ENCODE results near the gene TMEM132E. TPM values are rescaled to one million over a fixed set of nuclear protein-coding genes. Genes with fewer than 3 reads are reported as not detected.

TMEM132E gene
- total RNA-seq, 2 donors from 2014 or later: 0.42 to 0.67 TPM

DNA sequence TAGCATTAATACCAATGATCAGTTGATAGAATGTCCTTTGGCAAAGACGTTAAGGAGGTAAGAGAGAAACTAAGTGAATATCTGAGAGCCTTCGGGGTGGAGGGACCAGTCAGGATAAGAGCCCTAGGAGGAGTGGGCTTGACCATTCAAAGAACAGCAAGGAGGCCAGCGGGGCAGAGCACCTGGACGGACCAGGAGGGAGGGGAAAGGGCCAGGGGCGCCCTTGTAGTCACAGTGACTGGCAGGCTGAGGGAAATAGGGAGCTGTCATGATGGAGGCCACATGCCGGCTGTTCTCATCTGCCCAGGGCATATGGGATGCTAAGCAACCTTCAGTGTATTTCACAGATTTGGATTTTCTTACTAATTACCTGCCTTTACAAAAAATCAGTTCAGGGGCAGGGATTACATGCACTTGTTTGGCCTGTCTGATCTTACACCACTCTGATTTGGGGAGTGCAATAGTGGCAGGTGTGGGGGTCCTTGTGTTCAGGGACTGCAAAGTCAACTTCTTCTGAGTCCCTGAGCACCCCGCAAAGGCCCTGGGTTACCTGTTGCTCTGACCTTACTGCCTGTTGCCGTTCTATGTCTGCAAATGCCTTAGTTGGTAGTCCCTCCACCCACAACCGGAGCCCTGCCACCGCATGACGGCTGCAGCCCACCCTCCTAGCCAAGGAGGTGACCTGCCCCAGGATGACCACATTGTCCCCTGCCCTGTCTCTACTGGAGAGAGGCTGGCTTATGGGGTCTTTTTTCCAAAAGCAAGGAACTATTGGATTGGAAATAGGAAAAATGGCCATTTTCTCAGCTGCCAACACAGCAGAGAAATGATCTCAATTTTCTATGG, 10.0 kb downstream of the TMEM132E start:
- DNase-seq (ENCODE audit: low spot score): no peak
- intact Hi-C loops (cut with DNase I): no loop called here

DNA sequence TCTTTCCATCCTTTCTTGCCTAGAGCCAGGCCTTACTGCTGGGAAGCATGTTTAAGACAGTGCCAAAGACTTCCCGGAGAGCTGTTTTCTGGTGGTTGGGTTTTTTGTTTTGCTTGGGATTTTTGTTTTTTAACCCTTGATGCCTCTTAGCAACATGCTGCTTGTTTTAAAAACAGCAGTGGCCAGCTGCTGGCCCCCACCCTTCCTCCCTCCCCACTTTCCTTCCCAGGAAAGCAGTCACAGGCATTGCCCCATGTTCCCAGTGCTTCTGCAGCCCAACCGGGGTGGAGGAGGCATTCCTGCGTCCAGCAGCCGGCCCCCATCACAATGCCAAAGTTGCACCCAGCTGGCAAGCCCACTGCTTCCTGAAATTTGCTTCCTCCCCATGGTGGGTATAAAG, 12.6 kb downstream of the TMEM132E start:
- DNase-seq (ENCODE audit: low spot score): no peak
- intact Hi-C loops (cut with DNase I): no loop called here

DNA sequence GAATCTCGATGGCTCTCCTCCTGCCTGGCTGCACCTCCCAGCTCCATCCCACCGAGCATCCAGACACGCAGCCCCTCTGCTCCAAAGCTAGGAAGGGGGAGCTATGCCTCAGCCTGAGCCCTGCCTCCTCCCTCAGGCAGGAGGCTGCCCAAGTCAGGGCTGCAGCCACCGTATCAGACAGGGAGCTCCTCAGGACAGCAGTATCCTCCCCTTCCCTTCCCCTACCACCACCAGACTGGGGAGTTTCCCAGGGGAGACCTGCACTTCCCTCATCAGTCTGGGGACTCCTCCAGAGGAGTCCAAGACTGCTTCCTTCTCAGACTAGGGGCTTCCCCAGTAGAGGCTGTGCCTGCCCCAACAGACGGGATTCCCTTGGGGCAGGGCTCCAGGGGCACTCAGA, 17.5 kb downstream of the TMEM132E start:
- DNase-seq (ENCODE audit: low spot score): no peak
- intact Hi-C loops (cut with DNase I): no loop called here

DNA sequence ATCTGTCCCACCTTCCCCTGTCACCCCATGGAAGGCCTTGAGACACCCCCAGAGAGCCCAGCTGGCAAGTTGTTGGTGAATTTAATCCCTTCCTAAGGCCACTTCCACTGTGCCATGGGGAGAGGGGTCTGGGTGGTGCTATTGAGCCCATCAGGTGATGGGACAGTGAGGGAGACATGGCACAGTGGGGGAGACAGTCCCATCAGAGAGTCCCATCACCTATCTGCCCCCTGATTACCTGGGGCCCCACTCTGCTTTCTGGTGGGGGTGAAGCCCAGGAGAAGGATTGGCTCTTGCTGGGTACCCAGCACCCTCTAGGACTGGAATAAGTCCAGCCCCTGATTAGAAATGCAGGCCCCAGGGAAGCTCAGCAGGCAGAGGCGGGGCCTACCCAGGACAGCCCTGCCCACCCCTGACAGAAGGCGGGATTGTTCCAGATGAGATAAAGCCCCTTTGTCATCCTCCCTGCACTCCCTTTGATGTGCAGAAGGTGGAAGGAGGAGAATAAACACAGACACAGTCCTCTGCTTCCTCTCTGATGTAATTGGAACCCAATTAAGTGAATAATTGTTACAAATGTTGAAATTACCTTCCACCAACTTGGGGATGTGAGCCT, 18.9 kb downstream of the TMEM132E start:
- intact Hi-C loops (cut with DNase I): loop anchor here in 1 of 2 donors (1.0 kb wide), 1 partner anchor 27 kb away; no protein-coding TSS in a partner anchor
- DNase-seq (ENCODE audit: low spot score): no peak

DNA sequence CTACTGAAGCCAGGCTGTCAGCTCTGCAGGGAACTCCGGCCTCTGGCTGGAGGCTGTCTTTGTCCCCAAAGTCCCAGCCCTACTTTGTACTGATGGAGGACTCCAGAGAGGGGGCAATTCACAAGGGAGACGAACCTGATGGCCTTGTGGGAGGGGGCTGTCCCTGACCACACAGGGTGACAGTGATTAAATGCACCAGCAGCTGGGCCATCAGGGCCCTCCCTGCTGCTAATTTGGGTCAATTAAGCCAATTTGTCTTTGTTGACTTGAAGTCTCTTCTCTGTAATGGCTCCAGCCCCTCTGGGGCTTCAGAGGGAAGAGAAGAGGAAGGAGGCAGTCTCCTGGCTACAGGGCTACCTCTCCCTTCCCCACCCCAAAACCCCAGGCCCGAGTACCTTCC, 22.0 kb downstream of the TMEM132E start:
- DNase-seq (ENCODE audit: low spot score): no peak
- intact Hi-C loops (cut with DNase I): no loop called here

DNA sequence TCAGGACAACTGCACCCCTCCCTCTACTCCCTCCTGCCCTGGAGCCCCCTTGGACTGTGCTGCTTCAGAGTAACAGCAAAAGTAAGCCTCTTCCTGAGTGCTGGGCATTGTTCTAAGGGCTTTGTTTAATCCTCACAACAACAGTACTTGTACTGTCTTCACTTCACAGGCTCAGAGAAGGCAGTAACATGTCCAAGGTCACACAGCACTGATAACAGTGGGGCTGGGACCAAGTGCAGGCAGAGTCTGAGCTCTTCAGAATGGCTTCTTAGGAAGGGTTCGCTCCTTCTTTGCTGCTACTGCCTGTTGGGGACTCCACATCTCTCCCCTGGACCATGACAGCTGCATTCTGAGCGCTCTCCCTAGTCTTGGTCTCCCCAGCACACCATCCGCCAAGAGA, 24.6 kb downstream of the TMEM132E start:
- intact Hi-C loops (cut with DNase I): no loop called here
- no peak for DNase-seq (ENCODE audit: low spot score)

DNA sequence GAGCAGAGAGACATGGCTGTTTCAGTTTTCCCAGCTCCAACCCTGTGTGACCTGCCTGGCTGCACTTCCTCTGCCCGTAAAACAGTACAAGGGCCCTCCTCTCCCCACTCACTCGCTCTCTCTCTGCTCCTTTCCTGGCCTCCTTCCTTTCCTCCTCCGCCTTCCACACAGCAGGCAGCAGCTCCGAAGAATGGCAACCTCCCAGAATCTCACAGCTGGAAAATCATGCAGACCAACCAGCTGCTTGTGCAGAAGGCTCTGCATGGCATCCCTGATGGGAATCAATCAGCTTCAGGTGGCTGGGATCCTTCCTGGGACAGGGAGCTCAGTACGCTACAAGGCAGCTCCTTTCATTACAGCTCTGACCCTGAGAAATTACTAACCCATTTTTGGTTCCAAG, 27.4 kb downstream of the TMEM132E start:
- no peak for DNase-seq (ENCODE audit: low spot score)
- intact Hi-C loops (cut with DNase I): no loop called here

DNA sequence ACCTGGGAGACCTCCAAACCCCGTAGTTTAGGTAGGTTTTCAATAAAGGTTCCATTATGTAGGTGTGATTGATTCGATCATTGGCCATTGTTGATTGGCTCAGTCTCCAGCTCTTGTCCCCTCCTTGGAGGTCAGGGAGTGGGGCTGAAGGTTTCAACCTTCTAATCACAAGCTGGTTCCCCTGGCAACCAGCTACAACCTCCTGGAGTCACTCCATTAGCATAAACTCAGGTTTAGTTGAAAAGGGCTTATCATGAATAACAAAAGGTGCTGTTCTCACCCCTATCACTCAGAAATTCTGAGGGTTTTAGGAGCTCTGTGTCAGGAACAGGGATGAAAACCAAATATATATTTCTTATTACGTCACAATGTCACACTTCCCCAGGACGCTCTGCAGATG, 28.5 kb downstream of the TMEM132E start:
- DNase-seq (ENCODE audit: low spot score): no peak
- intact Hi-C loops (cut with DNase I): no loop called here

DNA sequence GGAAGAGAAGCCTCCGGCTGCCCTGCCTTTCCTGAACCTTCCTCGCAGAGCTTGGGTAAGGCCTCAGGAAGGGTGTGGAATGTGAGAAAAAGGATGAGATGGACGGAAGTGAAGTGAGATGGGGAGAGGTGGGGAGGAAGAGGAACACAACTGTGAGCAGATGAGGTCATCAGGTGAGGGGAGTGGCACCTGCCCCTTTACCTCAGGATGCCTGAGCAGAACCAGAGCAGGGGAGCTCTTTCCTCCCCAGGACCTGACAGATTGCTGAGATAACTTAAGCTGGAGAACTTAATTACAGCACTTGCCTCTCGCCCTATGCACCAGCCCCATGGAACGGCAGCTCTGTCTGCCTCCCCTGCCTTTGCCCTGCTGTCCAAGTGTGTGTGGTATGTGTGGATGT, 29.8 kb downstream of the TMEM132E start:
- intact Hi-C loops (cut with DNase I): no loop called here
- DNase-seq (ENCODE audit: low spot score): no peak

DNA sequence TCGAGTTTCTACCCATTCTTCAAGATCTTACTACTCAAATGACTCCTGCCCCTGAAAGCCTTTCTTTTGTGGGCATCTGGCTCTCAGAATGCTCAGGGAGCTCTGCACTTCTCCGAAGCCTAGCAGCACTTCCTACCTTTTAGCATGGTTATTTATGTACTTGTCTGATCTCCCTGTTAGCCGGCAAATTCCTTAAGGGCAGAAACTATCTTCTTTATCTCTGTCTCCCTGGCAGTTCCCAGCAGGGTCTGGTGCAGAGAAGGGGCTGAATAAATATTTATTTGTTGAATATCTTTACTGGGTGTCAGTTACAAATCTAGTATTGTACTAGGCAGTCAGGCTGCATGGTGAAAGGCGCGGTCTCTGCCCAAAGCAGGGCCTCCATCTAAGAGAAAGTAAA, 30.7 kb downstream of the TMEM132E start:
- intact Hi-C loops (cut with DNase I): no loop called here
- no peak for DNase-seq (ENCODE audit: low spot score)

DNA sequence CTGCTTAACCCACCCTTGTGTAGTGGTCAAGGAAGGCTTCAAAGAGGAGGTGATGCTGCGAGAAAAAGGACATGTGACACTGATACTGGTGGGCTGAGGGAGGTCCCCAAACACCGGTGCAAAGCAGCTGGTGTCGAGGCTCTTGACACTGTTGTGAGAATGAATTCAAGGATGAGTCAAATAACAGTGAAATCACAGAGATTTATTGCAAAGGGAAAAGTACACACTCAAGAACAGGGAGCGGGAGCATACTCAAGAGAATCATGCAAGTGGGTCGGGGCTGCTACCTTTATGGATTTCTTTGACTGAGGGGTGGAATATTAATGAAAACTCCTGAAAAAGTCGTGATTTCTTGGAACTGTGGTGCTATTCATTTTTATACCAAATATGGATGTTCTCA, 31.1 kb downstream of the TMEM132E start:
- intact Hi-C loops (cut with DNase I): no loop called here
- no peak for DNase-seq (ENCODE audit: low spot score)

DNA sequence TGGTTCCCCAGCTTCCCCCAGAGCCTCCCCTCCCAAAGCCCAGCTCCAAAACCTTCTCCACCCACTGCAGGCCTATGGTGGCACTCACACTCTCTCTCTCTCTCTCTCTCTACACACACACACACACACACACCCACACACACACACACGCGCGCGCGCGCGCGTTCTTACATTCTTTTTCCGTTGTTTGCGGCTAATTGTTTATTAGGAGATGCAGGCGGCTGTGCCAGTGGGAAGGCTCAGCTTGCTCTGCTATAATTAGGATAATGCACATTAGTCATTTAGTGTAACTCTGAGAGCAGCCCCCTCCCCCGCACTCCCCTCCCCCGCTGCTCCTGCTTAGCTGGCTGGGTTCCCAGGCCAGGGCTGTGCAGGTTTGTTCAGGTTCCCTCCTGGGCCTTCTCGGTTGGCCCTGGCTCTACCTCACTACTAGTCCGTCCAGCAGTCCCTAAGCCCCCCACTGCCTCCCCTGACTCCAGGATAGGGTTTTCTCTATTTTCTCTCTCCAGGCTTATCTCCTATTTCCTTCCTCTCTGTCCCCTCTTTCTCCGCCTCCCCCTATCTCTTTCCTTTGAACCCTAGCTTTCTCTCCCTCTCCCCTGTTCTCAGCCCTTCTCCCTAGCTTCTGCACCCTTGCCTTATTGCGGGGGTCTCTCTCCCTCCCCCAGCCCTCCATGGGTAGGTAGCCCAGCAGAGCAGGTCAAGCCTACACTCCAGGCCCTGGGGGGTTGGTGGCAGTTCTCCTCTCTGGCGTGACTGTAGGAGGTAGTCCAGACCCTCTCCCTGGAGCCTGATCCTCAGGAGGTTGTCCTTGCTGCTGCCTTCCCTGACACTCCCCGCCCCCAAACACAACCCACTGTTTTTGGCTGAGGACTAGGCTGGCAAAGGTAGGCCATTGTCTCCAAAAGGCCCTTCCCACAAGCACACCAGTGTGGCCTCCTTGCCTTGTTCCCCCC, 34.0 kb downstream of the TMEM132E start:
- DNase-seq (ENCODE audit: low spot score): no peak
- intact Hi-C loops (cut with DNase I): no loop called here

DNA sequence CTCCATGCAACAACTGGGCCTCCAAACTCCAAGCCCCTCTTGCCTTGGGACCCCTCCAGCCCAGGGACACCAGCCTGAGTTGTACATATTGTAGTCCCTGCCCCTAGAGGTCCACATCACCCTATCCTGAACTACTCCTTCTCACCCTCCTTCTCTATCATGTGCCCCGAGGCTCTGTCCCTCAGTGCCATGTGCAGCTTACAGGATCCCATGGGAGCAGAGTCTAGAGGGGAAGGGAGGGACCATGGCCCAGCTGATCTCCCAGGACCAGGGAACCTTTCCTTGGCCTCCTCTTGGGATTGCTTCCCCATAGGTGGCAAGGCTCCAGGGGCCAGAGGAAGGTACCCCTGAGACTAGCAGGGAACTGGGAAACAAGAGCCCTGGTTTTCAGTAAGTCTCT, 35.3 kb downstream of the TMEM132E start:
- DNase-seq (ENCODE audit: low spot score): no peak
- intact Hi-C loops (cut with DNase I): no loop called here

DNA sequence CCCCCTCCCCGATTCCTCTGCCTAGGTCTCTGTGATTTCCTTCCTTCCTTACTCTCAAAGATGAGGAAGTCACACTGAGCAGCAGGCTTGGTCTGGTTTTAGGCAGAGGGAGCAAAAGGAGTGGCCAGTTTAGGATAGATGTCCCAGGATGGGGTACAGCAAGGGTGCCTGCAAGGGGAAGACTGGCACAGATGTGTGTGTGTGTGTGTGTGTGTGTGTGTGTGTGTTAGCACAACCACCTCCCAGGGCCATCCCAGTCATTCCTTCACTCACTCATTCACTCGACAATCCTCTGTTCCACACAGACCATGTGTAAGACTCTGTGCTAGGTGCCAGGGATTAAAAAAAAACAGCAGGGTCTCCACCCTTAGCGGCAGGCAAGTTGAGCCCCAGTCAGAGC, 35.9 kb downstream of the TMEM132E start:
- intact Hi-C loops (cut with DNase I): no loop called here
- no peak for DNase-seq (ENCODE audit: low spot score)

DNA sequence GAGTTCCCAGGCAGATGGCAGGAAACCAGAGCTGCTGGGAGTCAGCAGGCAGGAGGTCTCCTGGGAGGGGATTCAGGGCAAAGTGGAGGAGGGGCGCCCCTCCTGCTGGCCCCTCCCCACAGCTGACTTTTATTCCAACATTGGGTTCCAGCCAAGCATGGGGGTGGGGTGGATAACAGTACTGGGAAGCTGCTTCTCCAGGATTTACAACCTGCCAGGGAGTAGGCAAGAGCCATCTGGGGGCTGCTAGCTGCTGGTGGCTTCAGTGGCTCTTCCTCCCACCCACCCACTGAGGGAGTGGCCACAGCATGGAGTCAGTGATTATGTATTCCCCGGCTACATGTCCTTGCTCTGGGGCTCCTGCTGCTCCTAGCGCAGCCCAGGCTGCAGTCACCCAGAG, 36.8 kb downstream of the TMEM132E start:
- intact Hi-C loops (cut with DNase I): no loop called here
- no peak for DNase-seq (ENCODE audit: low spot score)

DNA sequence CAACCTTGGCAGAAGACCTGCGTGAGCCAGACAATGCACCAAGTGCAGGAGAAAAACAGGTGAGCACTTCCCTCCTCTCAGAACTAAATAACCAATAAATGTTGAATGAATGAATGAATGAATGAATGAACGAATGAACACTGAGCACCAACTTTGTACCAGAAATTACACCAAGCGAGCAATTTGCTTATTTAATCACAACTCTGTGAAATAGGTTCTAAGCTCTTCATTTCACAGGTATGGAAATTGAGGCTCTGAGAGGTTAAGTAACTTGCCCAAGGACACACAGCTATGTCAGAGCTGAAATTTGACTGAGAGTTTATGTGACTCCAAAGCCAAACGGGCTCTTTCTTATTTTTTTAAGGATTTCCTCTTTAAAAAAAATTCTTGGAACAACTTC, 38.0 kb downstream of the TMEM132E start:
- intact Hi-C loops (cut with DNase I): no loop called here
- DNase-seq (ENCODE audit: low spot score): no peak

DNA sequence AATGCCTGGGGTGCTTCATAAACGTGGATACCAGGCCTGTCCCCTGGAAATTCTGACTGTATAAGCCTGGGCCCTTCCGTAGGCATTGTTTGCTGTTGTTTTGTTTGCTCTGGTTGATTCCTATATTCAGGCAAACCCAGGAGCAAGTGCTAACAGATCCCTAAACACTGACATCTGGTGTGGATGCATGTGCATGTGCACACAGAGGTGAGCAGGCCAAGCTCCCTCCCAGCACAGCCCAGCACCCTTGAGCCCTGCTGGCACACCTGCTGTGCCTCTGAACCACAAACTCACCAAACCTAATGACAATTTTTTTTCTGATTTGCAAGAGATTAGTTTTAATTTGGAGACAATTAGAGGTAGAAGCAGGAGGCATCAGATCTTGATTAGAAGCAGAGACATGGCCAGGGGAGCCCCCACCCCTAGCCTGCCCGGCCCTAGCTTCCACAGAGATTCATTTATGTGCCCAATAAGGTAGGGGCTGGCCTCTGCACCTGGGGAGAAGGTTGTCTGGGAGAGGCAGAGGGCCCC, 40.4 kb downstream of the TMEM132E start:
- DNase-seq (ENCODE audit: low spot score): no peak
- intact Hi-C loops (cut with DNase I): no loop called here

DNA sequence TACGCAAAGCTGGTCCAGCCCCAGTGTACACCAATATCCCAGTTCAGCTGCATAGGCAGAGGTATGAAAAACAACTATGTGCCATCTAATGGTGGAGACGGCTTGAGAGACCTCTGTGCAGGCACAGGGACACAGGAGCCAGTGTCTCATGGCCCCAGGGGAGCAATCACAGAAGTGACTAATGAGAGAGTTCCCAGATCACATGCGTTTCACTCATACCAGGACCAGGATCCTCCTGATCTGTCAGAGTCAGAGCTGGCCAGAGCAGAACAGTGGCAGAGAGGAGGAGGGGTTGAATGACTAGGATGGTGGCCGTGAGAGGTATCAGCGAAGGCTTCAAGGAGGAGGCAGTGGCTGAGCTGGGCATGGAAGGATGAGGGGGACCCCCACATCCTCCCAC, 41.1 kb downstream of the TMEM132E start:
- intact Hi-C loops (cut with DNase I): no loop called here
- no peak for DNase-seq (ENCODE audit: low spot score)

DNA sequence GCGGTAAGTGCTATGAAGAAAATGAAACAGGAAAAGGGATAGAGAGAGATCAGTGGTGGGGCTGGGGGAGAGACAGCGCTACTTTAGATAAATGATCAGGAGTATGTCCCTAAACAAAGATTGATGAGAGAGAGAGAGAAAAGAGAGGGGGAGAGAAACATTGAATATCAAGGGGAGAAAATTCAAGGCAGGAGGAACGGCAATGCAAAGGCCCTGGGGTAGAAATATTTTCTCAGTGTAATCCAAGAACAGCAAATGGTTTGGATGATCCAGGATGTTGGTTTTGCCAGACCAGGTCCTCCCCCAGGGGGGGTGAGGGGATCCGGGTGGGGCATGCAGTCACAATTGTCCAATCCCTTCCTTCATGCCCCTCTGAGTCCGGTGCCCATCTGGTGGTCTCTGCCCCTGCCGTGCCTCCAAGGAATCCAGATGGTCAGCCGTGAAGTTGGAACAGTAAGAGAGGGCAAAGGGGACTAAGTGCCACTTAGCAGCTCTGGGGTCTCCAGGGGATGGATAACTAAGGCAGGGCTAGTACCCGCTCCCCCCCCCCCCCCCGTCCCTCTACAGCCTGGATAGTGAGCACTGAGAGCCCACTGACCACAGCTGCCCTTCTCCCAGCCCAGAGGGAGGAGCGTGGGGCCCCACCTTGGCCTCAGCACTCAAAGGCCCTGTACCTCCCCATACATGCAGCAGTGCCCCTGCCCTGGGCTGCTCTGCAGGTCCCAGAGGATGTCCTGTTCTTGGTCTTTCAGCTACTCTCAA, 43.7 kb downstream of the TMEM132E start:
- DNase-seq (ENCODE audit: low spot score): no peak
- intact Hi-C loops (cut with DNase I): no loop called here
